IMR-90 (cell line): ENCODE results near the gene ARF3. TPM values are rescaled to one million over a fixed set of nuclear protein-coding genes. Genes with fewer than 3 reads are reported as not detected.

Experiments
- ATAC-seq: fragments of 200-7000 bp; cut with Tn5 transposase; 2 replicates; pipeline ENCODE4 v1.9.1; 2020; ENCODE audit warnings: low read depth, mild to moderate bottlenecking, moderate library complexity
- BruUV-seq: library from RNA; stranded (reverse); fragments of 400-500 nt; replicated peaks from 2 replicates; lab custom pipeline; 2021; lab: Mats Ljungman, UMichigan
- CTCF ChIA-PET: fragments of 300-600 bp; formaldehyde crosslinking; extraction: SDS; loops from one replicate; lab custom pipeline; 2021; ENCODE audit warnings: antibody characterized with exemption; lab: Yijun Ruan, JAX
- POLR2A ChIA-PET: fragments of 300-600 bp; sonication (Branson Sonifier 250); formaldehyde crosslinking; loops from one replicate; lab custom pipeline; 2022; ENCODE audit warnings: antibody characterized with exemption; ENCODE audit not compliant: unreplicated experiment; lab: Charles Lee
- DNase-seq: peaks from one replicate; pipeline ENCODE4 v3.0.0; 2013
- H2AFZ ChIP-seq: replicated peaks from 2 replicates; pipeline ENCODE3; 2013; ENCODE audit warnings: low read length, mild to moderate bottlenecking; ENCODE audit not compliant: poor library complexity
- H2AK5ac ChIP-seq: 2 replicates; pipeline ENCODE4 v1.6.1; 2013; ENCODE audit warnings: low read depth, low read length, inconsistent platforms
- H2AK9ac ChIP-seq: replicated peaks from 2 replicates; pipeline ENCODE3; 2013; ENCODE audit warnings: mild to moderate bottlenecking, low read depth, low read length, moderate library complexity; ENCODE audit not compliant: poor library complexity
- H2BK120ac ChIP-seq: 2 replicates; pipeline ENCODE4 v1.6.1; 2013; ENCODE audit warnings: low read depth, low read length, inconsistent platforms
- H2BK15ac ChIP-seq: 3 replicates; pipeline ENCODE4 v1.6.1; 2013; ENCODE audit warnings: low read depth, low read length, inconsistent platforms
- H2BK20ac ChIP-seq: 2 replicates; pipeline ENCODE4 v1.6.1; 2013; ENCODE audit warnings: low read depth, mild to moderate bottlenecking, inconsistent platforms, low read length, moderate library complexity
- H2BK5ac ChIP-seq: 2 replicates; pipeline ENCODE4 v1.6.1; 2013; ENCODE audit warnings: mild to moderate bottlenecking, low read depth, low read length, inconsistent platforms; ENCODE audit not compliant: poor library complexity, severe bottlenecking
- H3K14ac ChIP-seq: replicated peaks from 2 replicates; pipeline ENCODE4 v1.6.1; 2013; ENCODE audit warnings: low read depth, low read length, inconsistent platforms
- H3K18ac ChIP-seq: 2 replicates; pipeline ENCODE4 v1.6.1; 2013; ENCODE audit warnings: low read depth, low read length, control low read depth
- H3K23ac ChIP-seq: 2 replicates; pipeline ENCODE4 v1.6.1; 2013; ENCODE audit warnings: low read depth, low read length, inconsistent platforms
- H3K27ac ChIP-seq: 2 replicates; pipeline ENCODE4 v1.5.1; 2013; ENCODE audit warnings: mild to moderate bottlenecking, control low read depth, low read length; ENCODE audit not compliant: insufficient read depth
- H3K27me3 ChIP-seq: 2 replicates; pipeline ENCODE4 v1.6.1; 2013; ENCODE audit warnings: low read length; ENCODE audit not compliant: control insufficient read depth, insufficient read depth
- H3K36me3 ChIP-seq: 2 replicates; pipeline ENCODE4 v1.6.1; 2013; ENCODE audit warnings: low read length, mixed read lengths; ENCODE audit not compliant: control insufficient read depth, insufficient read depth
- H3K4ac ChIP-seq: 2 replicates; pipeline ENCODE4 v1.6.1; 2013; ENCODE audit warnings: low read depth, low read length, inconsistent platforms
- H3K4me1 ChIP-seq: 2 replicates; pipeline ENCODE4 v1.6.1; 2013; ENCODE audit warnings: low read length, mixed read lengths; ENCODE audit not compliant: control insufficient read depth, insufficient read depth
- H3K4me2 ChIP-seq: 2 replicates; pipeline ENCODE4 v1.6.1; 2013; ENCODE audit warnings: low read depth, mild to moderate bottlenecking, control low read depth, low read length, moderate library complexity
- H3K4me3 ChIP-seq: 2 replicates; pipeline ENCODE4 v1.5.1; 2013; ENCODE audit warnings: low read depth, mild to moderate bottlenecking, control low read depth, low read length, moderate library complexity; ENCODE audit not compliant: insufficient read depth
- H3K56ac ChIP-seq: 2 replicates; pipeline ENCODE4 v1.6.1; 2013; ENCODE audit warnings: low read length, inconsistent platforms; ENCODE audit not compliant: insufficient read depth; ENCODE audit errors: extremely low read depth
- H3K79me1 ChIP-seq, 2 experiments: 2 replicates each; pipeline ENCODE4 v1.6.1; 2013; ENCODE audit warnings: low read length in 2 of 2, inconsistent platforms in 1 of 2, low read depth in 1 of 2
- H3K9ac ChIP-seq: 2 replicates; pipeline ENCODE4 v1.6.1; 2013; ENCODE audit warnings: low read depth, low read length, control low read depth
- H3K9me1 ChIP-seq: 2 replicates; pipeline ENCODE4 v1.6.1; 2013; ENCODE audit warnings: low read length, inconsistent platforms; ENCODE audit not compliant: insufficient read depth
- H3K9me3 ChIP-seq: 2 replicates; pipeline ENCODE4 v1.6.1; 2013; ENCODE audit warnings: low read length; ENCODE audit not compliant: control insufficient read depth, insufficient read depth
- H4K20me1 ChIP-seq: 2 replicates; pipeline ENCODE4 v1.6.1; 2013; ENCODE audit warnings: low read length, inconsistent platforms; ENCODE audit not compliant: insufficient read depth
- H4K5ac ChIP-seq: 2 replicates; pipeline ENCODE4 v1.6.1; 2013; ENCODE audit warnings: mild to moderate bottlenecking, low read depth, low read length, control low read depth
- H4K8ac ChIP-seq, 2 experiments: 2 replicates each; pipeline ENCODE4 v1.6.1; 2013; ENCODE audit warnings: low read depth in 2 of 2, low read length in 2 of 2, control low read depth in 1 of 2, inconsistent platforms in 1 of 2
- H4K91ac ChIP-seq: 2 replicates; pipeline ENCODE4 v1.6.1; 2013; ENCODE audit warnings: low read depth, low read length, inconsistent platforms; ENCODE audit not compliant: insufficient read depth
- BHLHE40 ChIP-seq: fragments of 150-350 bp; IDR thresholded peaks from 2 replicates; pipeline ENCODE4 v1.6.1; 2016; ENCODE audit warnings: mild to moderate bottlenecking, low read depth, low read length
- CEBPB ChIP-seq: IDR thresholded peaks from 2 replicates; pipeline ENCODE4 v1.6.1; 2012; ENCODE audit warnings: low read depth, low read length, improper control_type of control experiment
- CHD1 ChIP-seq: IDR thresholded peaks from 2 replicates; pipeline ENCODE4 v1.6.1; 2012; ENCODE audit warnings: low read depth, low read length, improper control_type of control experiment
- FOS ChIP-seq: fragments of 150-350 bp; IDR thresholded peaks from 2 replicates; pipeline ENCODE4 v1.6.1; 2016; ENCODE audit warnings: low read depth, low read length
- MAFK ChIP-seq: IDR thresholded peaks from 2 replicates; pipeline ENCODE4 v1.6.1; 2012; ENCODE audit warnings: low read depth, low read length, improper control_type of control experiment
- MAZ ChIP-seq: IDR thresholded peaks from 2 replicates; pipeline ENCODE4 v1.6.1; 2012; ENCODE audit warnings: low read depth, mild to moderate bottlenecking, low read length, improper control_type of control experiment, moderate library complexity, borderline replicate concordance
- MXI1 ChIP-seq: IDR thresholded peaks from 2 replicates; pipeline ENCODE4 v1.6.1; 2012; ENCODE audit warnings: low read depth, mild to moderate bottlenecking, low read length, moderate library complexity, borderline replicate concordance
- NFE2L2 ChIP-seq: fragments of 150-350 bp; IDR thresholded peaks from 2 replicates; pipeline ENCODE4 v1.6.1; 2016; ENCODE audit warnings: low read depth, mild to moderate bottlenecking, low read length
- POLR2A ChIP-seq: IDR thresholded peaks from 2 replicates; pipeline ENCODE4 v1.6.1; 2012; ENCODE audit warnings: mild to moderate bottlenecking, low read depth, low read length
- RAD21 ChIP-seq: IDR thresholded peaks from 2 replicates; pipeline ENCODE4 v1.6.1; 2012; ENCODE audit warnings: low read length, improper control_type of control experiment
- RCOR1 ChIP-seq: IDR thresholded peaks from 2 replicates; pipeline ENCODE4 v1.6.1; 2012; ENCODE audit warnings: mild to moderate bottlenecking, low read length, improper control_type of control experiment; ENCODE audit not compliant: insufficient replicate concordance
- RFX5 ChIP-seq: IDR thresholded peaks from 2 replicates; pipeline ENCODE4 v1.8.0; 2012; ENCODE audit warnings: low read depth, mild to moderate bottlenecking, low read length, moderate library complexity
- SMC3 ChIP-seq: fragments of 150-350 bp; IDR thresholded peaks from 2 replicates; pipeline ENCODE4 v1.6.1; 2016; ENCODE audit warnings: low read depth, mild to moderate bottlenecking, antibody characterized with exemption, low read length, moderate library complexity
- WGBS, 2 experiments: methylation state at CpG; one replicate each; pipeline versions ENCODE4 v1.1.5 to v1.1.7; 2013; ENCODE audit warnings: missing lambda C conversion rate in 2 of 2; ENCODE audit not compliant: insufficient read length in 1 of 2; ENCODE audit errors: extremely low coverage in 2 of 2; 5-methylcytosine and 5-hydroxymethylcytosine counted together
- dilution Hi-C: fragments of 300-500 bp; cut with HindIII; formaldehyde crosslinking; loops from one replicate; pipeline ENCODE4 v1.14.3; 2018; ENCODE audit warnings: low sequenced_read_pairs; ENCODE audit not compliant: unreplicated experiment
- in situ Hi-C: fragments of 300-500 bp; cut with MboI; formaldehyde crosslinking; loops from 3 replicates; pipeline ENCODE4 v1.14.3; 2019; ENCODE audit warnings: low sequenced_read_pairs, inconsistent platforms, mixed read lengths
- intact Hi-C: fragments of 100-400 bp; cut with micrococcal nuclease; formaldehyde crosslinking; loops from 2 replicates; pipeline ENCODE4 v1.10.0; 2022
- polyA plus RNA-seq, 3 experiments: library from polyadenylated mRNA; depleted of rRNA; stranded (reverse); fragments of >200 nt; gene quantifications; 2 replicates each; pipeline ENCODE4 v1.2.3, GENCODE V29; 2012; ENCODE audit warnings: low replicate concordance in 1 of 3
- total RNA-seq: library from RNA; depleted of rRNA; stranded (reverse); fragments of >200 nt; gene quantifications from 2 replicates; pipeline ENCODE4 v1.2.3, GENCODE V29; 2012
- TF ChIP-seq, protein P1 (sequence below): conservative IDR thresholded peaks from 2 replicates; pipeline ENCODE4 v1.5.1; 2012; ENCODE audit warnings: mild to moderate bottlenecking, low read depth, low read length, improper control_type of control experiment
- TF ChIP-seq, protein P2 (sequence below): fragments of 150-350 bp; IDR thresholded peaks from 2 replicates; pipeline ENCODE4 v1.6.1; 2016; ENCODE audit warnings: low read depth, mild to moderate bottlenecking, low read length, moderate library complexity, borderline replicate concordance
- TF ChIP-seq, protein P3 (sequence below): fragments of 150-350 bp; IDR thresholded peaks from 2 replicates; pipeline ENCODE4 v1.6.1; 2017; ENCODE audit warnings: mild to moderate bottlenecking, antibody characterized with exemption, low read length, low read depth

The ARF3 gene
- total and polyA plus RNA-seq, 2 of the 4 experiments (the other 2 are of a cell fraction), result 97.7 to 198 TPM

DNA sequence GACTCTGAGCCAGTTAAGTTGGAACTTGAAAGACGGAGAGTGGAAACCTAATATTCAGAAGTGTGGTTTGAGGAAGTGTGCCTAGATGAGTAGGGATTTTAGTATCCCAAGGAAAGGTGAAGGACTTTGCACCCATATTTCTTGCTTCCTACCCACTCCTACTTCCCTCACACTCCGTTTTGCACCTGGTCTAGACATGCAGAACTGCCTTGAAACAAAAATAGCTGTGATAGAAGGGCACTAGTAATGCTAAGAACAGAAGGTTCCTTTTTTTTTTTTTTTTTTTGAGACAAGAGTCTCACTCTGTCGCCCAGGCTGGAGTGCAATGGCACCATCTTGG lies 732 bp upstream of the ARF3 start:
- H4K8ac ChIP-seq, result peak overlapping the region; percentile 86 to 94
- H3K9me3 ChIP-seq, result no peaks in the 10 kb centered on the region
- peak overlapping the region; percentile 39; the same call in 1 of the 2 replicates for H3K23ac ChIP-seq
- TF ChIP-seq MAZ, result no peak
- no peak for TF ChIP-seq MXI1
- TF ChIP-seq FOS, result no peak
- TF ChIP-seq, protein P1, sequence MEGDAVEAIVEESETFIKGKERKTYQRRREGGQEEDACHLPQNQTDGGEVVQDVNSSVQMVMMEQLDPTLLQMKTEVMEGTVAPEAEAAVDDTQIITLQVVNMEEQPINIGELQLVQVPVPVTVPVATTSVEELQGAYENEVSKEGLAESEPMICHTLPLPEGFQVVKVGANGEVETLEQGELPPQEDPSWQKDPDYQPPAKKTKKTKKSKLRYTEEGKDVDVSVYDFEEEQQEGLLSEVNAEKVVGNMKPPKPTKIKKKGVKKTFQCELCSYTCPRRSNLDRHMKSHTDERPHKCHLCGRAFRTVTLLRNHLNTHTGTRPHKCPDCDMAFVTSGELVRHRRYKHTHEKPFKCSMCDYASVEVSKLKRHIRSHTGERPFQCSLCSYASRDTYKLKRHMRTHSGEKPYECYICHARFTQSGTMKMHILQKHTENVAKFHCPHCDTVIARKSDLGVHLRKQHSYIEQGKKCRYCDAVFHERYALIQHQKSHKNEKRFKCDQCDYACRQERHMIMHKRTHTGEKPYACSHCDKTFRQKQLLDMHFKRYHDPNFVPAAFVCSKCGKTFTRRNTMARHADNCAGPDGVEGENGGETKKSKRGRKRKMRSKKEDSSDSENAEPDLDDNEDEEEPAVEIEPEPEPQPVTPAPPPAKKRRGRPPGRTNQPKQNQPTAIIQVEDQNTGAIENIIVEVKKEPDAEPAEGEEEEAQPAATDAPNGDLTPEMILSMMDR, result no peak
- no peak for TF ChIP-seq BHLHE40
- TF ChIP-seq, protein P2, sequence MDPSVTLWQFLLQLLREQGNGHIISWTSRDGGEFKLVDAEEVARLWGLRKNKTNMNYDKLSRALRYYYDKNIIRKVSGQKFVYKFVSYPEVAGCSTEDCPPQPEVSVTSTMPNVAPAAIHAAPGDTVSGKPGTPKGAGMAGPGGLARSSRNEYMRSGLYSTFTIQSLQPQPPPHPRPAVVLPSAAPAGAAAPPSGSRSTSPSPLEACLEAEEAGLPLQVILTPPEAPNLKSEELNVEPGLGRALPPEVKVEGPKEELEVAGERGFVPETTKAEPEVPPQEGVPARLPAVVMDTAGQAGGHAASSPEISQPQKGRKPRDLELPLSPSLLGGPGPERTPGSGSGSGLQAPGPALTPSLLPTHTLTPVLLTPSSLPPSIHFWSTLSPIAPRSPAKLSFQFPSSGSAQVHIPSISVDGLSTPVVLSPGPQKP, result no peak
- no peak for TF ChIP-seq MAFK
- no peak for TF ChIP-seq CEBPB
- TF ChIP-seq RFX5, result no peak
- no peak for TF ChIP-seq SMC3
- no peak for TF ChIP-seq RCOR1
- no peak for TF ChIP-seq RAD21
- no peak for TF ChIP-seq CHD1
- TF ChIP-seq NFE2L2, result no peak
- TF ChIP-seq, protein P3, sequence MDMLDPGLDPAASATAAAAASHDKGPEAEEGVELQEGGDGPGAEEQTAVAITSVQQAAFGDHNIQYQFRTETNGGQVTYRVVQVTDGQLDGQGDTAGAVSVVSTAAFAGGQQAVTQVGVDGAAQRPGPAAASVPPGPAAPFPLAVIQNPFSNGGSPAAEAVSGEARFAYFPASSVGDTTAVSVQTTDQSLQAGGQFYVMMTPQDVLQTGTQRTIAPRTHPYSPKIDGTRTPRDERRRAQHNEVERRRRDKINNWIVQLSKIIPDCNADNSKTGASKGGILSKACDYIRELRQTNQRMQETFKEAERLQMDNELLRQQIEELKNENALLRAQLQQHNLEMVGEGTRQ, result no peak
- no peak for TF ChIP-seq POLR2A
- peak overlapping the region; percentile 88 for H3K4me3 ChIP-seq
- H3K79me1 ChIP-seq, result peaks cover 10 to 40% of the 10 kb centered on the region in 2 experiments
- peak overlapping the region; percentile 85; the same call in 1 of the 2 replicates for H4K5ac ChIP-seq
- POLR2A ChIA-PET, result no interaction called here
- H2AK5ac ChIP-seq, result no peak overlapping the region; the same call in 1 of the 2 replicates
- H2BK120ac ChIP-seq, result no peak overlapping the region
- H3K9ac ChIP-seq, result peak overlapping the region; percentile 69; the same call in 1 of the 2 replicates
- 0 out of 2 replicates have a peak overlapping the region, but pooled peaks have one; percentile 18 for H4K91ac ChIP-seq
- H2AK9ac ChIP-seq, result peak overlapping the region; percentile 35
- peaks cover 3% of the 10 kb centered on the region; the same call in 1 of the 2 replicates for H3K4me1 ChIP-seq
- BruUV-seq, result no TSS peak
- no peak overlapping the region for H3K56ac ChIP-seq
- intact Hi-C loops, result no loop called here
- DNase-seq, result no peak
- H3K18ac ChIP-seq, result no peak overlapping the region
- H3K14ac ChIP-seq, result no peak overlapping the region
- H3K27me3 ChIP-seq, result peaks cover 5% of the 10 kb centered on the region; the same call in 1 of the 2 replicates
- 0% methylated on average over 1 of the region's 3 CpGs; no CpG with 5 or more reads in 1 of the 2 experiments for WGBS, 2 experiments
- in situ Hi-C loops, result no loop called here
- ATAC-seq, result no peak
- no peak overlapping the region for H2BK5ac ChIP-seq
- dilution Hi-C loops, result no loop called here
- H2BK15ac ChIP-seq, result 0 out of 3 replicates have a peak overlapping the region, but pooled peaks have one; percentile 1
- H2BK20ac ChIP-seq, result no peak overlapping the region
- H3K9me1 ChIP-seq, result peaks cover 11% of the 10 kb centered on the region
- CTCF ChIA-PET, result no interaction called here
- peaks cover 34% of the 10 kb centered on the region for H4K20me1 ChIP-seq
- H3K4me2 ChIP-seq, result peak overlapping the region; percentile 94
- peak overlapping the region; percentile 91 for H2AFZ ChIP-seq
- H3K27ac ChIP-seq, result no peak overlapping the region
- no peaks in the 10 kb centered on the region for H3K36me3 ChIP-seq
- peak overlapping the region; percentile 26; the same call in 1 of the 2 replicates for H3K4ac ChIP-seq
